Measurements from ENCODE around the gene MISP.

DNA sequence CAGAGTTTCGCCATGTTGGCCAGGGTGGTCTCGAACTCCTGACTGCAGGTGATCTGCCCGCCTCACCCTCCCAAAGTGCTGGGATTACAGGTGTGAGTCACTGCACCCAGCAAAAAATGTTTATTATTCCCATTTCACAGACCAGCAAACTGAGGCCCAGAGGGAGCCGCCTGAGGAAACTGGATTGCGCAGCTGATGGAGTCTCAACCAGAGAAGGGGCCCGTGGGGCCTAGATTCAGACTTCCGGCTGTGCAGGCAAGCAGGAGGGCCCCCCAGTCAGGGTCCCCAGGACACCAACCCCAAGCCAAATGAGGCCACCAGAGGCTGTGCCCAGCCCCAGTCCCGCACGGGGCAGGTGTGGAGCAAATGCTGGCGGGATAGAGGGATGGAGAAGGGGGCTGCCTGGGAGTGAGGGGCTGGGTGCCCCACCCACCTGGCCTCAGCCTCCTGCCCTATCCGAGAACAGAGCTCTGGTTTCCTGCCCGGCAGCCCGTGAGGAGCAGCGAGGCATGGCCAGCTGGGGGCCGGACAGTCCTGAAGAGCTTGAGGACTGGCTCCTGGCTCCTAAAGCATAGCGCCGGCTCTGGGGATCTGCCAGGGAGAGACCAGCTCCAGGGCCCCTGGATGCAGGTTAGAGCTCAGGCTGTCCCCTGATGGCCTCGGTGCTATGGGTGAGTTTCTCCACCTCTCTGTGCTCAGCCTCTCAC lies 22.0 kb downstream of the MISP start:
- TF ChIP-seq, protein P1, sequence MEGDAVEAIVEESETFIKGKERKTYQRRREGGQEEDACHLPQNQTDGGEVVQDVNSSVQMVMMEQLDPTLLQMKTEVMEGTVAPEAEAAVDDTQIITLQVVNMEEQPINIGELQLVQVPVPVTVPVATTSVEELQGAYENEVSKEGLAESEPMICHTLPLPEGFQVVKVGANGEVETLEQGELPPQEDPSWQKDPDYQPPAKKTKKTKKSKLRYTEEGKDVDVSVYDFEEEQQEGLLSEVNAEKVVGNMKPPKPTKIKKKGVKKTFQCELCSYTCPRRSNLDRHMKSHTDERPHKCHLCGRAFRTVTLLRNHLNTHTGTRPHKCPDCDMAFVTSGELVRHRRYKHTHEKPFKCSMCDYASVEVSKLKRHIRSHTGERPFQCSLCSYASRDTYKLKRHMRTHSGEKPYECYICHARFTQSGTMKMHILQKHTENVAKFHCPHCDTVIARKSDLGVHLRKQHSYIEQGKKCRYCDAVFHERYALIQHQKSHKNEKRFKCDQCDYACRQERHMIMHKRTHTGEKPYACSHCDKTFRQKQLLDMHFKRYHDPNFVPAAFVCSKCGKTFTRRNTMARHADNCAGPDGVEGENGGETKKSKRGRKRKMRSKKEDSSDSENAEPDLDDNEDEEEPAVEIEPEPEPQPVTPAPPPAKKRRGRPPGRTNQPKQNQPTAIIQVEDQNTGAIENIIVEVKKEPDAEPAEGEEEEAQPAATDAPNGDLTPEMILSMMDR (IDR thresholded peaks at IDR 0.05; ENCODE audit: control extremely low read depth in 1 of 3, insufficient read depth in 1 of 3, low read depth in 1 of 3, low read length in 3 of 3) = no peak; a peak in 1 of 4 replicates
- TF ChIP-seq, protein P2, sequence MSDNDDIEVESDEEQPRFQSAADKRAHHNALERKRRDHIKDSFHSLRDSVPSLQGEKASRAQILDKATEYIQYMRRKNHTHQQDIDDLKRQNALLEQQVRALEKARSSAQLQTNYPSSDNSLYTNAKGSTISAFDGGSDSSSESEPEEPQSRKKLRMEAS (IDR thresholded peaks at IDR 0.05) = no peak
- TF ChIP-seq POLR2A (IDR thresholded peaks at IDR 0.05; ENCODE audit: control extremely low read depth in 1 of 2, low read depth in 2 of 2, low read length in 2 of 2) (no peak), EGR1 (IDR thresholded peaks at IDR 0.05; ENCODE audit: borderline replicate concordance, low read depth, low read length) (no peak), CHD2 (IDR thresholded peaks at IDR 0.05; ENCODE audit: low read length) (no peak), BRCA1 (IDR thresholded peaks at IDR 0.05; ENCODE audit: low read depth, low read length) (no peak), BCL11A (IDR thresholded peaks at IDR 0.05; ENCODE audit: low read depth in 2 of 2, low read length in 2 of 2) (no peak), SP2 (IDR thresholded peaks at IDR 0.05; ENCODE audit: low read length) (no peak), EZH2 (IDR thresholded peaks at IDR 0.05; ENCODE audit: low read depth, low read length, severe bottlenecking) (no peak)
- TF ChIP-seq, protein P3, sequence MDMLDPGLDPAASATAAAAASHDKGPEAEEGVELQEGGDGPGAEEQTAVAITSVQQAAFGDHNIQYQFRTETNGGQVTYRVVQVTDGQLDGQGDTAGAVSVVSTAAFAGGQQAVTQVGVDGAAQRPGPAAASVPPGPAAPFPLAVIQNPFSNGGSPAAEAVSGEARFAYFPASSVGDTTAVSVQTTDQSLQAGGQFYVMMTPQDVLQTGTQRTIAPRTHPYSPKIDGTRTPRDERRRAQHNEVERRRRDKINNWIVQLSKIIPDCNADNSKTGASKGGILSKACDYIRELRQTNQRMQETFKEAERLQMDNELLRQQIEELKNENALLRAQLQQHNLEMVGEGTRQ (IDR thresholded peaks at IDR 0.05; ENCODE audit: low read length) = no peak
